Measurements from ENCODE around the gene LAMA4. TPM values are rescaled to one million over a fixed set of nuclear protein-coding genes. Genes with fewer than 3 reads are reported as not detected.

Gene LAMA4, protein sequence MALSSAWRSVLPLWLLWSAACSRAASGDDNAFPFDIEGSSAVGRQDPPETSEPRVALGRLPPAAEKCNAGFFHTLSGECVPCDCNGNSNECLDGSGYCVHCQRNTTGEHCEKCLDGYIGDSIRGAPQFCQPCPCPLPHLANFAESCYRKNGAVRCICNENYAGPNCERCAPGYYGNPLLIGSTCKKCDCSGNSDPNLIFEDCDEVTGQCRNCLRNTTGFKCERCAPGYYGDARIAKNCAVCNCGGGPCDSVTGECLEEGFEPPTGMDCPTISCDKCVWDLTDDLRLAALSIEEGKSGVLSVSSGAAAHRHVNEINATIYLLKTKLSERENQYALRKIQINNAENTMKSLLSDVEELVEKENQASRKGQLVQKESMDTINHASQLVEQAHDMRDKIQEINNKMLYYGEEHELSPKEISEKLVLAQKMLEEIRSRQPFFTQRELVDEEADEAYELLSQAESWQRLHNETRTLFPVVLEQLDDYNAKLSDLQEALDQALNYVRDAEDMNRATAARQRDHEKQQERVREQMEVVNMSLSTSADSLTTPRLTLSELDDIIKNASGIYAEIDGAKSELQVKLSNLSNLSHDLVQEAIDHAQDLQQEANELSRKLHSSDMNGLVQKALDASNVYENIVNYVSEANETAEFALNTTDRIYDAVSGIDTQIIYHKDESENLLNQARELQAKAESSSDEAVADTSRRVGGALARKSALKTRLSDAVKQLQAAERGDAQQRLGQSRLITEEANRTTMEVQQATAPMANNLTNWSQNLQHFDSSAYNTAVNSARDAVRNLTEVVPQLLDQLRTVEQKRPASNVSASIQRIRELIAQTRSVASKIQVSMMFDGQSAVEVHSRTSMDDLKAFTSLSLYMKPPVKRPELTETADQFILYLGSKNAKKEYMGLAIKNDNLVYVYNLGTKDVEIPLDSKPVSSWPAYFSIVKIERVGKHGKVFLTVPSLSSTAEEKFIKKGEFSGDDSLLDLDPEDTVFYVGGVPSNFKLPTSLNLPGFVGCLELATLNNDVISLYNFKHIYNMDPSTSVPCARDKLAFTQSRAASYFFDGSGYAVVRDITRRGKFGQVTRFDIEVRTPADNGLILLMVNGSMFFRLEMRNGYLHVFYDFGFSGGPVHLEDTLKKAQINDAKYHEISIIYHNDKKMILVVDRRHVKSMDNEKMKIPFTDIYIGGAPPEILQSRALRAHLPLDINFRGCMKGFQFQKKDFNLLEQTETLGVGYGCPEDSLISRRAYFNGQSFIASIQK (N-terminal part only)
- 128 and 138 TPM in 2 replicates for total RNA-seq

DNA sequence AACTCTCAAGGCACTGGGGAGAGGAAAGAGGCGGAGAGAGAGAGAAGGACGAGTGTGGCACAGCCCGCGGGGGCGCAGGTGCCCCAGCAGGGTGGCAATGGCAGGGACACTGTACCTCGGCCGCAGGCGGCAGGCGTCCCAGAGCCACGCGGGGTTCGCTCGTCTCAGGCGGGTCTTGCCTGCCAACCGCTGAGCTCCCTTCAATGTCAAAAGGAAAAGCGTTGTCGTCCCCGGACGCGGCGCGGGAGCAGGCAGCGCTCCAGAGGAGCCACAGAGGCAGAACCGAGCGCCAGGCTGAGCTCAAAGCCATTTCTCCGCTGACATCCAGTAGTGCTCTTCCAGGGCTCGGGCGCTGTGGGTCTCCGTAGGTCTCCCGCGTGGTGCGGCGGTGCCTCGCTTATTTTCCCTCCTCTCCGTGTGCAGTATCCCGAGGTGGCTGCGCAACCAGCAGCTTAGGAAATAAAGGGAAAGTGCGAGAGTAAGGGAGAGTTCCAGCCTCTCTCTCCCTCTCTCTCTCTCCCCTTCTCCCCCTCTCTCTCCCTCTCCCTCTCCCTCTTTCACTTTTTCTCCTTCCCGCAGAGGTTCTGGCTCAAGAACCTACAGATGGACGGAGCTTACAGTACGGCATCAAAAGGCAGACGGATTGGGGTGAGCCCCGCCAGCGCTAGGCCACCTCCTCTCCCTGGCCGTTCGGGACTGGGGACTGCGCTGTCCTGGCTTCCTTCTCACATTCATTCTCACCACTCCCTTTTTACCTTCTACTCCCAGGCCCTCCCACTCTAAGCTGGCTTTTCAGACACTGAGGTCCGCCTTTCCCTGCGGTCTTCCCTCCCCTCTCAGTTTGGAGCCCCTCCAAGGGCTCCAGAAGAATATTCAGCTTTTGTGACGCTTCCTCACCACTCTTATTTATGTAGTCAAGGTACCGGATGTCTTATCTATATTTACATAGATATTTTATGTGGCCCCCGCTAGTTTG lies at the start of gene LAMA4:
TSS of gene LAMA4 (minus strand) at position 727 of the 976 bp plus-strand sequence. CDS start at position 310, 417 bp downstream.

DNA sequence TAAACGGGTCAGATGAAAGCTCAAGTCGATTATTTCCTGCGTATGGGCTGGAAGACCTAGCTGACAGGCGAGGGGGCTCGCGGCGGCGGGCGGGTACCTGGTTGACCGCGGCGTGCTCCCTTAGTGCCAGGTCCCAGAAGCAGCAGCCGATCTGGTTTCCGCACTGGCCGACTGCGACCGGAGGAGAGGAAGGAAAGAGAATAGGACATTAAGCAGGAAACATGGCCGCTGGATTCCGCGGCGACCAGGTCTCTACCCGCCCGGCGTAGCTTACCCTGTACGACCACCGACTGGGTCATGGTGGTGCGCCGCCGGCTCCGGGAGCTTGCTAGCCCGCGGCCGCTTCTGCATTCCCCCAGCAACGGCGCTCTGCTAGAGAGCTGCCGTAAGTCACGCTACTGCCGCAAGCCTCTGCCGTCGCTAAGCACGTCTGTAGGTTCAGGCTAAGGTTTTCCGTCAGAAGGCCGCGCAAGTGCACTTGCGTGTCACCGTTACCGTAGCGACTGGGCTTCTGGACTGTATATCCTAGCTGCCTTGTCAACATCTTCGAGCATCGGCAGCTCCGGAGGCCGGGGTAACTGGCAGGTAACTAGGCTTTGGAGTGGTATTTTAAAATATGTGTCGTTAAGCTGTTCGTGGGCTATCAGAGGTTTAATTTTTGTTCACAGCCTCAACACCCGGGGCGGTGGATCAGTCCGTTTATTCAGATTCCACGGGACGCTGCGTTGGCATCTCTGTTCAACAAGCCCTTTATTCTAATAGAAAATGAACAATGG lies 167.0 kb downstream of the LAMA4 start, which contains the start of the genes FAM229B and TUBE1:
TSS of gene FAM229B (plus strand) at position 456 of the 776 bp plus-strand sequence. CDS start 11,693 bp downstream, outside the sequence.
TSS of gene TUBE1 (minus strand) at position 347 of the 776 bp plus-strand sequence. CDS start at position 299, 48 bp downstream.

Other genes starting within 250 kb of the LAMA4 start
- not detected in 2 replicates for gene CCN6, start 200.5 kb downstream of the LAMA4 start, total RNA-seq
- 21.0 and 26.1 TPM in 2 replicates for gene TUBE1, start 167.1 kb downstream of the LAMA4 start, total RNA-seq
- 12.4 and 18.2 TPM in 2 replicates for gene FAM229B, start 167.0 kb downstream of the LAMA4 start, total RNA-seq
- gene RFPL4B, start 92.8 kb upstream of the LAMA4 start, total RNA-seq, result not detected in 2 replicates

Measured in myometrial cell (primary cell).